Right lobe of liver (tissue), 6 donors: Measurements from ENCODE around the gene HEATR3. TPM values are rescaled to one million over a fixed set of nuclear protein-coding genes. Genes with fewer than 3 reads are reported as not detected.

ENCODE experiments used
- ATAC-seq, 4 donors: fragments of 200-7000 bp; cut with Tn5 transposase; one replicate each; pipeline ENCODE4 v1.9.1; 2020; ENCODE audit warnings: mild to moderate bottlenecking in 4 of 4, moderate library complexity in 4 of 4
- DNase-seq, 3 donors: peaks; one replicate each; pipeline ENCODE4 v3.0.0-alpha.2; 2020
- H3K27ac ChIP-seq, 3 donors: fragments of 200-600 bp; one replicate each; pipeline ENCODE4 v1.8.0; 2022
- H3K27me3 ChIP-seq, 2 donors: fragments of 200-600 bp; one replicate each; pipeline ENCODE4 v1.8.0; 2022
- H3K36me3 ChIP-seq, 4 donors: fragments of 200-600 bp; sonication (generic) in 1 of 4; one replicate each; pipeline versions ENCODE4 v1.5.1 to v1.8.0; 2017 to 2022; ENCODE audit warnings: control low read depth in 1 of 4
- H3K4me1 ChIP-seq, 4 donors: fragments of 200-600 bp; sonication (generic) in 1 of 4; one replicate each; pipeline versions ENCODE4 v1.5.1 to v1.8.0; 2017 to 2022; ENCODE audit warnings: control low read depth in 1 of 4
- H3K4me3 ChIP-seq, 3 donors: fragments of 200-600 bp; one replicate each; pipeline ENCODE4 v1.8.0; 2022
- H3K9me3 ChIP-seq, 4 donors: fragments of 200-600 bp; sonication (generic) in 1 of 4; one replicate each; pipeline versions ENCODE4 v1.5.1 to v1.8.0; 2017 to 2022; ENCODE audit warnings: control low read depth in 1 of 4
- POLR2A ChIP-seq: fragments of 450-650 bp; IDR thresholded peaks from one replicate; pipeline ENCODE4 v1.6.1; 2017; ENCODE audit warnings: antibody characterized with exemption, mild to moderate bottlenecking
- whole genome bisulfite sequencing: methylation state at CpG from one replicate; pipeline ENCODE4 v1.1.6; 2018; ENCODE audit warnings: low coverage, low lambda C conversion rate; ENCODE audit not compliant: insufficient coverage; ENCODE audit errors: missing lambda C conversion rate; 5-methylcytosine and 5-hydroxymethylcytosine counted together
- intact Hi-C, 2 donors: fragments of 100-400 bp; cut with DNase I; formaldehyde crosslinking; loops; one replicate each; pipeline versions ENCODE4 v1.11.2 to v1.14.1; 2022
- total RNA-seq, 6 experiments: library from RNA; depleted of rRNA in 2 of 6; stranded (reverse); fragments of >200 nt in 2 of 6; fragmentation: NEBNext Ultra II Directional in 3 of 6; extraction: Animal tissue kit (Norgen Biotek cat#: 25700) in 3 of 6; gene quantifications; one replicate each; pipeline versions ENCODE4 v1.1.0 to v1.2.4, GENCODE V29; 2016 to 2023
- TF ChIP-seq, protein P1 (sequence below), 4 donors: fragments of 200-600 bp in 3 of 4; fragments of 450-650 bp in 1 of 4; IDR thresholded peaks; one replicate each; pipeline versions ENCODE4 v1.5.1 to v1.8.0; 2016 to 2022; ENCODE audit warnings: antibody characterized with exemption in 4 of 4, mild to moderate bottlenecking in 2 of 4
- donor health status: DM: no; HTN: yes; CAD: no.
- donor health status: DM: no; HTN: no; CAD: no.
- donor health status: DM: no; HTN: no; CAD: no.
- donor health status: DM: no; HTN: yes; CAD: no.
- donor health status: DM: no; HTN: yes; CAD: no.

The HEATR3 gene
- total RNA-seq, 6 experiments from 2014 or later: 8.7 to 21.1 (median 12.2) TPM

GRCh38 chr16:50024207-50024606, 41.6 kb upstream of the HEATR3 start:
- Histone ChIP-seq H3K4me1 (peaks cover 0 to 9% (median 0%) of the 10 kb centered on the region in 4 donors), H3K27me3 (no peaks in the 10 kb centered on the region), H3K27ac (no peak overlapping the region), H3K9me3 (no peaks in the 10 kb centered on the region), H3K36me3 (no peaks in the 10 kb centered on the region), H3K4me3 (no peak overlapping the region)
- 81% methylated on average over 11 of the region's 11 CpGs for WGBS
- ATAC-seq (no peak), DNase-seq (no peak)
- TF ChIP-seq, protein P1, sequence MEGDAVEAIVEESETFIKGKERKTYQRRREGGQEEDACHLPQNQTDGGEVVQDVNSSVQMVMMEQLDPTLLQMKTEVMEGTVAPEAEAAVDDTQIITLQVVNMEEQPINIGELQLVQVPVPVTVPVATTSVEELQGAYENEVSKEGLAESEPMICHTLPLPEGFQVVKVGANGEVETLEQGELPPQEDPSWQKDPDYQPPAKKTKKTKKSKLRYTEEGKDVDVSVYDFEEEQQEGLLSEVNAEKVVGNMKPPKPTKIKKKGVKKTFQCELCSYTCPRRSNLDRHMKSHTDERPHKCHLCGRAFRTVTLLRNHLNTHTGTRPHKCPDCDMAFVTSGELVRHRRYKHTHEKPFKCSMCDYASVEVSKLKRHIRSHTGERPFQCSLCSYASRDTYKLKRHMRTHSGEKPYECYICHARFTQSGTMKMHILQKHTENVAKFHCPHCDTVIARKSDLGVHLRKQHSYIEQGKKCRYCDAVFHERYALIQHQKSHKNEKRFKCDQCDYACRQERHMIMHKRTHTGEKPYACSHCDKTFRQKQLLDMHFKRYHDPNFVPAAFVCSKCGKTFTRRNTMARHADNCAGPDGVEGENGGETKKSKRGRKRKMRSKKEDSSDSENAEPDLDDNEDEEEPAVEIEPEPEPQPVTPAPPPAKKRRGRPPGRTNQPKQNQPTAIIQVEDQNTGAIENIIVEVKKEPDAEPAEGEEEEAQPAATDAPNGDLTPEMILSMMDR (IDR thresholded peaks at IDR 0.05): no peak
- no peak for TF ChIP-seq POLR2A
- intact Hi-C loops: loop anchor here in 1 of 2 donors (10.0 kb wide), 1 partner anchor 191 kb away; no protein-coding TSS in a partner anchor

- H3K4me1 ChIP-seq: peaks cover 0 to 9% (median 0%) of the 10 kb centered on the region in 4 donors
- ATAC-seq: peak; percentile 99 to 100 (median 100)
- TF ChIP-seq, protein P1 (IDR thresholded peaks at IDR 0.05): peak; percentile 98 to 100 (median 100)
- peak; percentile 68 for TF ChIP-seq POLR2A
- peak; percentile 93 to 96 (median 96) for DNase-seq
- peak within 1 kb of the TSS; percentile 89 to 100 (median 99) for H3K4me3 ChIP-seq
- intact Hi-C loops: loop anchor here in 1 of 2 donors (10.0 kb wide), 1 partner anchor 190 kb away; no protein-coding TSS in a partner anchor
- no peaks in the 10 kb centered on the region for H3K9me3 ChIP-seq
- H3K27me3 ChIP-seq: no peaks in the 10 kb centered on the region
- peak within 1 kb of the TSS; percentile 56 to 84 (median 82) for H3K27ac ChIP-seq
- WGBS: 3% methylated on average over 20 of the region's 65 CpGs
- H3K36me3 ChIP-seq: peaks cover 0 to 5% (median 0%) of the 10 kb centered on the region in 4 donors
Measured at GRCh38 chr16:50024684-50025536, 40.9 kb upstream of the HEATR3 start, which contains the start of gene CNEP1R1. CNEP1R1 (plus strand) TSS chr16:50025225; CDS start chr16:50025316, 91 bp downstream.

DNA sequence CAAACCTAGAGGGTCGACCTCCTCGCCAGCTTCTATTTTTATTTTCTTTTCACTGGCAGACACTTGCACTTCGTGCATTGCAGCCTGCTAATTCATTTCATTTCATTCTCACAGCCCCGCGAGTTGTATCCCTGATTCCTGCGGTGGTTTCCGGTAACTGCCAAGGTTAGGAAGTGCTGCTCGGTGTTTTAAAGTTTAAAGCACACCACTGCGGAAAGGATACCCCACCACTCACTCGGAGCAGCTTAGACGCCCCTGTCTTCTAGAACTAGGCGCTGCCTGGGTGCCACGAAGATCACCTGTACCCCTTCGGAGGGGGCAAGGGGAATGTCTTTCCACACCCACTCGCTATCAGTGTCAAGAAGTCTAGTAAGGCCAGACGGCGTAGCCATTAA, 40.2 kb upstream of the HEATR3 start:
- 0% methylated on average over 15 of the region's 17 CpGs for WGBS
- DNase-seq: no peak

GRCh38 chr16:50027829-50028228, 37.9 kb upstream of the HEATR3 start:
- 100% methylated on average over 2 of the region's 5 CpGs for WGBS
- no peaks in the 10 kb centered on the region for H3K9me3 ChIP-seq
- H3K4me1 ChIP-seq: peaks cover 0 to 9% (median 0%) of the 10 kb centered on the region in 4 donors
- intact Hi-C loops: loop anchor here in 1 of 2 donors (10.0 kb wide), 1 partner anchor 187 kb away; no protein-coding TSS in a partner anchor
- no peak for TF ChIP-seq POLR2A
- TF ChIP-seq, protein P1 (IDR thresholded peaks at IDR 0.05): no peak
- ATAC-seq (no peak), DNase-seq (no peak)
- H3K27me3 ChIP-seq: no peaks in the 10 kb centered on the region
- no peak overlapping the region for H3K4me3 ChIP-seq
- H3K27ac ChIP-seq: no peak overlapping the region
- H3K36me3 ChIP-seq: peaks cover 0 to 8% (median 0%) of the 10 kb centered on the region in 4 donors

More for the DNA sequence above, 40.2 kb upstream of the HEATR3 start:
- no peak for TF ChIP-seq POLR2A
- TF ChIP-seq, protein P1 (IDR thresholded peaks at IDR 0.05): no peak
- intact Hi-C loops: loop anchor here in 1 of 2 donors (10.0 kb wide), 1 partner anchor 189 kb away; no protein-coding TSS in a partner anchor
- Histone ChIP-seq H3K9me3 (no peaks in the 10 kb centered on the region), H3K27ac (peak overlapping the region; percentile 56 to 84 (median 82)), H3K36me3 (peaks cover 0 to 8% (median 0%) of the 10 kb centered on the region in 4 donors), H3K27me3 (no peaks in the 10 kb centered on the region), H3K4me3 (peak overlapping the region; percentile 89 to 100 (median 99)), H3K4me1 (peaks cover 0 to 9% (median 0%) of the 10 kb centered on the region in 4 donors)
- peak in 3 of 4 donors; percentile 4 to 12 (median 10) for ATAC-seq
